Measurements from ENCODE around the gene INO80B.
"Not testable (repeated sequence)": the region's sequence is repeated elsewhere in the genome, so short reads cannot be mapped to it uniquely, and the experiment has no call there.

Gene INO80B

DNA sequence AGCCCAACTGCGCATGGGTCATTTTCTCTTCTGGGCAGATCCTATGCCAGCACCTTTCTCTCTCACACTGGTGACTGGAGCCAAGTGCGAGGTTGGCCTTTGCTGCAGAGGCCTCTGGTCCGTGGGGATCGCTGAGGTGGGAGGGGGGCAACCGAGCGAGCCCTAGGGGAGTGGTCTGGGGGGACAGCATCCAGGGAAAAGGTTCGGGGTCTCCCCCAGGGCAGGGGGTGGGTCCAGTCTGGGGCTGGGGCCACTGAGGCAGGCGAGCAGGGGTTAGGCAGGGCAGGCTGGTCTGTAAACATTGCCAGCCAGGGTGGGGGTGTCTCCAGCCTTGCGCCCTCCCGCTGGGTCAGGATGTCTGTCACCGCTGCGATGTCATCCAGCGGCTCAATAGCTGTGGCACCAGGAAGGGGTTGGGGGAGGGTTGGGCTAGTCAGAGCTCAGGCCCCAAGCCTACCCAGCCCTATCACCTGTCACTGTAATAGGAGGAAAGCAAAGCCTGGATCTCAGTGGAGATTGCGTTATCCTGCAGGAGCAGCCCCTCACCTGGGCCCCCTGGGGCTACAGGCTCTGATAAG lies 28.6 kb upstream of the INO80B start:
- DNase-seq (ENCODE audit: low spot score), result no peak

- DNase-seq (ENCODE audit: low spot score), result no peak
Measured at GRCh38 chr2:74427551-74427950, 27.3 kb upstream of the INO80B start.

- no peak for DNase-seq (ENCODE audit: low spot score)
Measured at GRCh38 chr2:74428675-74429074, 26.2 kb upstream of the INO80B start.

- no peak for DNase-seq (ENCODE audit: low spot score)
Measured at GRCh38 chr2:74429487-74430451, 25.1 kb upstream of the INO80B start.

GRCh38 chr2:74430502-74430901 lies 24.4 kb upstream of the INO80B start:
- no peak for DNase-seq (ENCODE audit: low spot score)

- no peak for DNase-seq (ENCODE audit: low spot score)
Measured at GRCh38 chr2:74436111-74436805, 18.6 kb upstream of the INO80B start.

DNA sequence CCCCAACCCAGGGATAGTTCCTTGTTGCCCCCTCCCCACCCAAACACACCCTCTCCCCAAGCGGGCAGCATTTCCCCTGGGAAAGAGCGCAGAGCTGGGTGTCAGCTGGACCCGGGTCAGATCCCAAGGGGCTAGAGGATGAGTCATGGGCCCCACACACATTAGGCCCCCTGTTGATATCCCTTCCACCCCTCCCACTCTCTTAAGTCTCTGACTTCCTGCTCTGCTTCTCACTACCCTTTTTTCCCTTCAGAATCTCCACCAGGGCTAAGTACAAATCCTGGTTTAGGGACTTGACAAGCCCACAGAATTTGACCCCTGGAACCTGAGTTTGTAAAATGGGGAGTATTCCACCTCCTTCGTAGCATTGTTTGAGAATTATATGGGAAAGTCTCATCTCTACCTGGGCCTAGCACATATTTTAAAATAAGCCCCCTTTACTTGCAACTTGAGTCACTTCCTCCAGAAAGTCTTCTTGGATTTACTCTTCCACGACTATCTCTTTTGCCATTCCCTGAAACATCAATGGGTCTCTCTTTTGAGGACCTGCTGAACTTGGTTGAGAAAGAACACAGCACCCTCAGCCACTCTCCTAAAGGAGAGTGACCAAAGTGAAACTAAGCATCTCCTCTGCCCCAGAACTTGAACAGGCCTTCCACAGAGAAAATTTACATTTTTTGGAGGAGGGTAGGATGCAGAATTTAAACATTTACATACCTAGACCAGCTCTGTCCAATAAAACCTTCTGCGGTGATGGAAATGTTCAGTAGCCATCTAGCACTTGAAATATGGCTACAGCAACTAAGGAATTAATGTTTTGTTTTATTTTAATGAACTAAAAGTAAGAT lies 17.8 kb upstream of the INO80B start:
- no peak for DNase-seq (ENCODE audit: low spot score)

GRCh38 chr2:74438248-74438647 lies 16.6 kb upstream of the INO80B start:
- no peak for DNase-seq (ENCODE audit: low spot score)

GRCh38 chr2:74439373-74439772 lies 15.5 kb upstream of the INO80B start:
- DNase-seq (ENCODE audit: low spot score), result no peak

DNA sequence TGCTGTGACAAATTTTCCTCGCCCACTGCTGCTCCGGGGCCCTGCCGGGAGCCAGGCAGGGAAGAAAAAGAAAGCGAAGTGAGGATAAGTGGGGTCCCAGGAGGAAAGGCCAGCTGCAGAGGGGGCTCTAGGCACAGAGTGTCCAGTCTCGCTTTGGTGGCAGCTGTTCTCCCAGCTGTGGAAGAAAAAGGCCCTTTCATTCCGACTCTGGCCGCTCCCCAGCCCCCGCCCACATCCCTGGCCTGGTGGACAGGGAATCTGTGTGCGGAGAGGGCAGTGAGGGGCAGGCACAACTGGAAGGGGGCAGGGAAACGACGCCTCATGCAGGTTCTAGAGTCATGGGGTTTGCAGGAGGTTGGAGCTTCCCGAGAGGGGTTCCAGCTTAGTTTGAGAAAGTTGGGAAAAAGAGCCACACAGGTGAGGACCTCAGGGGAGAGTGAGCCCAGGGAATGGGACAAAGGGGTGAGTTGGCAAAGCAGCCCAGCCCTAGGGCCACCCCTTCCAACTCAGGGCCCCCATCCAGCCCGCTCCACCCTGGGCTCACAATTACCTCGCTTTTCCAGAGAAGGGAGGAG lies 15.0 kb upstream of the INO80B start:
- peak; percentile 73 for DNase-seq (ENCODE audit: low spot score)

- DNase-seq (ENCODE audit: low spot score), result peak; percentile 95
Measured at GRCh38 chr2:74440378-74441169, 14.3 kb upstream of the INO80B start.

DNA sequence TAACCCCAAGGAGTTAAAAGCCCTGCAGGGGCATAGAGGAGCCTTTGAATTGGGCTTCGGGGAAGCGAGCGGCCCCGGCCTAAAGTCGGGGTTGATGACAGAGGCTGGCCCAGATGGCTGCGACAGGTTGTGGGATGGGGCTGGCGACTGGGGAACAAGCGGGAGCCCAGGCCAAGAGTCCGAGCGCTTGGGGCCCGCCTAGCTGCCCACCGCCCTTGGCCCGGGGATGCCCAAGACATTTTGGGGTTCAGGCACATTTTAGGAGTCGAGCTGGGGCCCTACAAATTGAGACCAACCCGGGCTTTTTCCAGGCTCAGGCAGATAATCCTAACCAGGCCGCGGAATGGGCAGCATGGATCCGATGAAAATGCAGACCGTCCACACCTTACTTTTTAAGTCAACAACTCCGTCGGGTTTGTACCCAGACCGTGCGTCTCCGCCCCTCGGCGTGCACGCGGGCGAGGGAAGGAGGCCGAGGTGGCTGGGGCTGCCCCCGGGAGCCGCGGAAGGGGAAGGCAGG lies 13.7 kb upstream of the INO80B start:
- DNase-seq (ENCODE audit: low spot score), result no peak

GRCh38 chr2:74441690-74442482 lies 13.0 kb upstream of the INO80B start, which contains the start of gene RTKN:
TSS of gene RTKN (minus strand) at chr2:74441937. CDS start at chr2:74441816, 121 bp downstream.
- DNase-seq (ENCODE audit: low spot score), result peak; percentile 78

- DNase-seq (ENCODE audit: low spot score), result not testable (repeated sequence)
Measured at GRCh38 chr2:74442483-74443297, 12.2 kb upstream of the INO80B start.

- no peak for DNase-seq (ENCODE audit: low spot score)
Measured at GRCh38 chr2:74444498-74445318, 10.2 kb upstream of the INO80B start.

DNA sequence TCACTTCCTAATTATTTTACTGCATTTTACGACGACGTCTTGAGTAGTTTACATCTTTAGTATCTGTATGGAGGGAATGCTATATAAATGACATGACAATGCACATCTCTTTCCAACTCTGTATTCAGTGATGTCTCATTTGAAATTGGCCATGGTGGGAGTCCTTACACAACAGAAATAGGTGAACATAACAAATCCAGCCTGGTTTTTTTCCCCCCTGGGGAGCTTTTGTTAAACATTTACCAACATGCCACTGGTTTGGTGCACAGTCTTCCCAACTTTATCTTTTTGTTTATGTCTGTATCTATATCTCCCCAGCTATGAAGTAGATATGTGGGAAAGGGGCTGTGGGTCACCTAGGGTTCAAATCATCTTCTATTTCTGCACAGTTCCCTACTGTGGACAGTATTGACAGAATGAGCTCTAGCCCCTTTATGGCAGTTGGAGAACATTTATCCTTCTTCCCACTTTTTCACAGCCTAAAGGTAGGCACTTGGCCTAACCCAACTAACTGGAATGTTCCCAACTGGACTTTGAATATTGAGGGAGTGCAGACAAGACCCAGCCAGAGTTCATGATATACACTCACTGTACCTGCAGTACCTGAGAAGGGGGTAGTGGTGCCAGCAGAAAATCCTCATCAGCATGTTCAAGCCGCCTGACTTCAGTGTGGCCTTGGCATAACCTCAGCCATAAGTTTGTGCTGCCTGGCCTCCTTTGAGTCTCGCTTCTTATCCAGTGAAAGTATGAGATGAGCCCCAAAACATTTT lies 7.5 kb upstream of the INO80B start:
- DNase-seq (ENCODE audit: low spot score), result no peak

DNA sequence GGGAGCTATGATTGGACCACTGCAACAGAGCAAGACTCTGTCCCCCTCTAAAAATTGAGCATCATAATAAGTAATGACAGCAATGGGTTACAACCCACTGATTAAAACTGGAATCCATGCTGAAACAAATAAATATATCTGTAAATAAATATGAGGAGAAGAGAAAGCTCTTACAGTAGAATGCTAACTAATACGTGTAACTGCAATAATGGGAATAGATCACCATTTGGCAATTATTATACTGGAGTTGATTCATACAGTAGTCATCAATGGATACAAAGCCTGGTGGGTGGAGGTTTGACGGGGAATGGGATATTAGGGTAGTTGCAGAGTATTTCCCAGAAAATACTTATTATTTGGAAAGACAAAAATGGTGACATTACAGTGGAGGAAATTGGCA lies 6.1 kb upstream of the INO80B start:
- no peak for DNase-seq (ENCODE audit: low spot score)
